ENCODE measurements around the gene NKAIN2. TPM values are rescaled to one million over a fixed set of nuclear protein-coding genes. Genes with fewer than 3 reads are reported as not detected.

Gene NKAIN2
- total RNA-seq, 1 experiment from 2014 or later, result 2.5 TPM

DNA sequence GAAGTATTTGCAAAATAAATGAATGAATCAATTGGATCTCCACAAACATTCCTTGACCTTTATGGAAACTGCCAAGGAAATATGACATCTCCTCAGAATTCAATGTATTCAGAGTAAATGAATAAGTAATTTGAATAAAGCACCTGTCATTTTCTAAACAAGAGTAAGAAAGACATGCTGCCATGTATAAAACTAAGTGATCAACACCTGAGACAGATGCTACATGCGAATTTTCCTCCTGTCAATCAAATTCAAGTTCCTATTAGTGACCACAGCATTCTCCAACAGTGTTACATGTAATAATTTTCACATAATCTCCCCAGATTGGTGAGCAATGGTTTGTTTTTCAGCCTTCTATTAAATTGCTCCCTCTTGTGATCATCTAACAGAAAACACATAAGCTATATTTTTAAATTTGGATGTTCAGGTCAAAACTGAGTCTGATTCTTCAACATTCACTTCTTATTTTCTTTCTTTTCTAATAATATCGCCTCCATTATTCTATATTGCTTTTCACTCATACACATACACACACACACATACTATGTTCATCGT is 995.4 kb downstream of the NKAIN2 start:
- in situ Hi-C loops (cut with HindIII; ENCODE audit: low pct_unique_long_range_greater_than_20kb, low sequenced_read_pairs), result no loop called here
- peak; percentile 4 for DNase-seq (ENCODE audit: low read depth)

DNA sequence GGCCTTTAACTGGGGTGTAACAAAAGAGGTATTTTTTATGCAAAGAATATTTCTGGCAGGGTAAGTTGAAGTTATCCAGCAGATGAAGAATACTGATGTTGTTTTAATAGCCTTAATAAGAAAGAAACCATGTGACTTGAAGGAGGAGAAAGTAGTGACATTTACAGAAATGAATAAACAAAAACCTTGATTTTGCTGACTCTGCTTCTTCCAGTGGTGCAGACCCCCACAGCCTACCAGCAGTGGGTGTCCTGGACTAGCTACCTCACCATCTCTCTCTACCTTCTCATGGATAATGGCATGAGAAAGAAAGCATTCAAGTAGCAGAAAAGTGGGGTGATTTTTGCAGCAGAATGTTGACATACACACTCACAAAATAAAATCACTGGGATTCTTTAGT is 996.0 kb downstream of the NKAIN2 start:
- in situ Hi-C loops (cut with HindIII; ENCODE audit: low pct_unique_long_range_greater_than_20kb, low sequenced_read_pairs), result no loop called here
- DNase-seq (ENCODE audit: low read depth), result no peak

DNA sequence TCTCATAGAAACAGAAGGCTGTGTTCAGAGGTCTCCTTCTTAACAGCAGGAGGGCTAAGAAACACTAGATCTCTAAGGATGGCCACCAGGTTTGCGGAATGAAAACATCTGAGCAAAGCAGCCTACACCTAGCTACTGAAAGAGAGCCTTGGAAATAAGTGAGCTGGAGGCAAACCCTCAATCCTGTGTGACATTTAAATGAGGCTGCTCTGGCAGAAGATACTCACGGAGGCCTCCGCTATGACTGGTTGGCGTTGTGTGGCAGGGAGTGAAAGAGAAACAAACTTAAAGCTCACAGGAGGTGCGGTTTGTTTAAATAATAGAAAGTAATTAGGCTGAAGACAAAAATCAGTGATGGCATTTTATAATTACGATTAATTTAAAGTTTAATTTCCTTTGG is 996.6 kb downstream of the NKAIN2 start:
- in situ Hi-C loops (cut with HindIII; ENCODE audit: low pct_unique_long_range_greater_than_20kb, low sequenced_read_pairs), result no loop called here
- no peak for DNase-seq (ENCODE audit: low read depth)

DNA sequence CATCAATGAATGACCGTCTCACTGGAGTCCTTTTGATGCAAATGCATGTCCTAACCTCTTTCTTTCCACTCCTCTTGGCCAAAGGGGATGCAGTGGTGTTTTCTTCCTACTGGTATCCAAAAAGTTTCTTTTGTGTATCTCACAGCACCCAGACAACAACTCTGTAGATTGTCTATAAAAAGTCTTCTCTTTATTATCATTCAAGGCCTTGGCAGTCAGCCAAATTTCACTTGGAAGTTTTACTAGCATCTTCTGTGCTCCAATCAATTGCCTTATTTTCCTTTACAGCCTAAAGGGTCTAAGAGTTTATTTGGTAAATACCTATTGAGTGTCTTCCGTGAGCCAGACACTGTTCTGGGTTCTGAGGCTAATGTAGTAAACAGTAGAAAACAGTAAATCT is 1008.4 kb downstream of the NKAIN2 start:
- DNase-seq (ENCODE audit: low read depth), result no peak
- in situ Hi-C loops (cut with HindIII; ENCODE audit: low pct_unique_long_range_greater_than_20kb, low sequenced_read_pairs), result no loop called here

DNA sequence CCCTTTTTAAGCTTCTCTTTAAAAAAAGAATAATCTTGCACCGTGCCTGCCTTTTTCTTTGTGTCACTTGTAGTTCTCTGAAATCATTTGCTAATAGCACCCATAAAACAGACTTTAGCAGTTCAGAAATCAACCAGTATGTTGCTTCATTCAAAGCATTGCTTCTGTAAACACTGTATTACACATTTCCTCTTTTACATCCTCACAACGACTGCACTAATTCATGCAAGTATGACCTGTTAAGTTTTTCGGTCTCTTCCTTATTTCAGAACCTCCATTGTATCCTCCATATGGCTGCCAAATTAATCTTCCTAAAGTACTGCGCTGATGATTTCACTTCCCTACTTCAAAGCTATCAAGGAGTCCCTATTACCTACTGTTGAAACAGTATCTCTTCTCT is 1015.7 kb downstream of the NKAIN2 start:
- in situ Hi-C loops (cut with HindIII; ENCODE audit: low pct_unique_long_range_greater_than_20kb, low sequenced_read_pairs), result no loop called here
- no peak for DNase-seq (ENCODE audit: low read depth)

DNA sequence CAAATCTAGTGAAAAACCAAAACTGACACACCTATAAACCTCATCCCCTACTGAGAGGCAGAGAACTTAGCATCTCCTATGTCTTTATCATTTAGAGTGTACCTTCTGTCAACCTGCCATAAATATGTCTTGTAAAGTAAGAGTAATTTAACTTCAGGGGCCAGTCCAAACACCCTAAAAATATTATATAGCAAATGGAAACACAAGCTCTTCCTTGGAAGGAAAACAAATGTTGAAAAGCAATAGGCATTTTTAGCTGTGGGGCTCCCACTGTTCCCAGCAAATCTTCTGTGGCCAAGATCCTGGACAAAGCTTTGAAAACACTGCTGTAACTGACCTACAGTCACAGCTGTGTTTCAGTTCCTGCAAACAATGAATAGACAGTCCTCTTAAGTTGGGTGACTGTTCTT is 1018.5 kb downstream of the NKAIN2 start:
- DNase-seq (ENCODE audit: low read depth), result no peak
- in situ Hi-C loops (cut with HindIII; ENCODE audit: low pct_unique_long_range_greater_than_20kb, low sequenced_read_pairs), result no loop called here

DNA sequence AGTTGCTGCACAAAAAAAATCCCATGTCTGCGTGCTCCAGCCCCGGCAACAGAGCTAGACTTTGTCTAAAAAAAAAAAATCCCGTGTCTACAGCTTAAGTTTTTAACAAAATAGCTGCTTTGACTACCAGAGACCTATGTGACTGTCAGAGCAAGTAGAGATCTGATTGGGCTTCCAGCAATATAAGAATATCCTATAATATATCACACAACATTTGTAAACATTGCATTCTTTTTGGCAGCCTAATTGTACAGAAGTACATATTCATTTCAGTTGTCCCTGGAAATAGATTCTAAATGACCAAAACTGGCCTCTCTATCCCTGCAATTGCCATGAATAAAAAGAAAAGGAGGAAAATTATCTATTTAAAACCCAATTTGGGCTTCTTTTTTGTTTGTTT is 1019.1 kb downstream of the NKAIN2 start:
- DNase-seq (ENCODE audit: low read depth), result no peak
- in situ Hi-C loops (cut with HindIII; ENCODE audit: low pct_unique_long_range_greater_than_20kb, low sequenced_read_pairs), result no loop called here

DNA sequence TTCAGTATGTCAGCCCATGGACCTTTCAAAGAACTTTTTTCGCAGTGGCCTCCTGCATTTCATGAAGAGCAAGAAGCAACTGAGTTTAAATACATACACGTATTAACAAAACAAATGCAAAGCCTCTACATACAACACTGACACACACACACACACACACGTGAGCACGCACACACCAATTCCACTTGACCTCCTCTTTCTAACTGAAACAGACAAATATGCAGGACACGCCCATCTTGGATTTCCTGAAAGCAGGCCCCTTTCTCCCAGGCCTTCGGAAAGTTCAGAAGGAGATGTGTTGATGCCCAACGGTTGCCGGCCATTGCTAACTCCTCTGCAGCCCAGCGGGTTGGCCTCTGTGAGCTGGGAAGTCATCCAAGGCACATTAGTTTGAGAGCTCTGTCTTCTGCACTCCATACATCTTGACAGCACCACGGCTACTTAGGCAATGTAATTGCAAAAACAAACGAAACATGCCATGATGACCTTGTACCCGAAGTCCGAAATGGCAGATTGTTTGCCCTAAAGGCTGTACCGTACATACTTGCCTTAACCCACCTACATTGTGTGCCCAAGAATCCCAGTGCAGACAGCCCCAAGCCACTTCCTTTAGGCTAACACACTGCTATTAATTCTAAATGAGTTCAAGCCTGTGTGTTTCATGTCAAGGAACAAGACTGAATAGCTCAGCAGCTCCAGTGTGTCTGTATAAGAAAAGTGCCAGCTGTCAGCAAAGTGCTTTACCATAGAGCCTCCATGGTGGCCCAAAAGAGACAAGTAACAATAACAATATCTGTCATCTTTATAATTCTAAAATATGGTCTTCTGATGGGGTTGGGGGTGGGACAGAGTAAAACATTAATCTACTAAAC is 1019.8 kb downstream of the NKAIN2 start:
- no peak for DNase-seq (ENCODE audit: low read depth)
- in situ Hi-C loops (cut with HindIII; ENCODE audit: low pct_unique_long_range_greater_than_20kb, low sequenced_read_pairs), result no loop called here

DNA sequence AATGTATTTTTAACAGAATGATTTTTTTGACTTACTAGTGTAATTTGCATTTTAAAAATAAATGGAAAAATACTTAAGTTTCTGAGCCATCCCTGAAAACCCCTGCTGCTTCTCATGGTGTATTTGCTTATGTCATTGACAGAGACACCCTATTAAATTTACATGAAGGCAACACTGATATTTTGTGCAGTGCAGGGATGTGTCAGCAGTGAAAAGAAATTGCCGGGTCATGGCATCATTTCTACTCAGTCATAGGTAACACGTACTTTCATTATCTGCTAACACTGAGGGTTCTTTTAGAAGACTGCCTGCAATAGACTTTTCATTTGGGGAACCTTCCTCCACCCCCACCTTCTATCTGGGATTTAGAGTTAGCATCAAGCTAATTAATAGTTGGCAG is 1021.9 kb downstream of the NKAIN2 start:
- DNase-seq (ENCODE audit: low read depth), result no peak
- in situ Hi-C loops (cut with HindIII; ENCODE audit: low pct_unique_long_range_greater_than_20kb, low sequenced_read_pairs), result no loop called here

DNA sequence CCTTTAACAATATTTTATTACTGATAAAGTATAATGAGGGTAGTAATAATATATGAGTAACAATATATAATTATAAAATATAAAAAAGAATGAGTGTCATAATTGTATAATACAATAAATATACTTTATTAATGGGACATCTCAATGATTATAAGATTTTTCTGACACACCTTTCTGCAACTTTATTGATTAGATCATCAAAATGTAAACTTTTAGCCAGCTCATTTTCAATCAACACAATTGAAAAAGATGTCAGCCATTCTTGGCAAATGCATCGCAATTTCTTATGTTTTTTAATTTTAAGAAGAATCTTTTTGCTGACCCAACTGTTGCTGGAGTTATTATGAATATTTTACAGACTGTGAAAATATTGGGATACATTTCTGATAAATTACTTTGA is 1026.2 kb downstream of the NKAIN2 start:
- DNase-seq (ENCODE audit: low read depth), result no peak
- in situ Hi-C loops (cut with HindIII; ENCODE audit: low pct_unique_long_range_greater_than_20kb, low sequenced_read_pairs), result no loop called here

DNA sequence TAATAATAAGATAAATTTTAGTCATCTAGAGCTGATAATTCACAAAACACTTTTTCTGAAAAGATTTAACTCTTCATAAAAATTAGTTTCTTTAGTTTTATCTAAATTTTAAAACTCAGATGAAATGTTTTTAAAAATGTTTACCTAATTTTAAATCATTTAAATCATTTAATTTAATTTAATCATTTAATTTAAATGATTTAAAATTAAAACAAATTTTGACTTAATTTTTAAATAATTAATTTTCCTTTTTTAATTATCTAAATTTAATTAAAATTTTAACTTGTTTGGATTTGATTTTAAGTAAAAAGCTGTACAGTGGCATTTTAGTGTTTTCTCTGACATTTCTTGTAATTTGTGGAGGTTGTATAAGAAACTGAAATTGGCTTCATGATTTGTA is 1026.8 kb downstream of the NKAIN2 start:
- no peak for DNase-seq (ENCODE audit: low read depth)
- in situ Hi-C loops (cut with HindIII; ENCODE audit: low pct_unique_long_range_greater_than_20kb, low sequenced_read_pairs), result no loop called here

DNA sequence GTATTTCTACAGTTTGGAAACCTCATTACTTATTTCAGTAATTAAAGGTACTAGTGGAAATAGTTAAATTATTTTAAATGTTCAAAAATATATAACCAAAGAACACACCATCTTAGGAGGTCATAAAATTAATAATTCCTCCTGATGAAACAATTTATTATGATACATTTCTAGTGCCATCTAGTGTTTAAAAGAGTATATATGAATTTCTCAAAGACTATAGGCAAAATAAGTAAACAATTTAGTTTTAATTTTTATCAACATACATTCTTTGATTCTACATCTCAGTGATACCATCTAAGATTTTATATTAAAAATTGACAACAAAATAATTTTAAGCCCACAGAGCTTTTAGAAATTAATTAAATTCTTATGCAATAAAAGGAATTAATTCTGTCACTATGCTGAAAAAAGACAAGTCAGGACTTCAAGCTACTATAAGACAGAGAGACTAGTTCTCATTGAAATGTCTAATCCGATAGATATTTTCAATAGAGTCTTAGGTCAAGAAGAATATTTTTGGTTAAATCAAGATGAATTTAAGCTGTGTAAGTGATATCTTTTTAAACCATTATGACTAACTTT is 1050.8 kb downstream of the NKAIN2 start:
- in situ Hi-C loops (cut with HindIII; ENCODE audit: low pct_unique_long_range_greater_than_20kb, low sequenced_read_pairs), result no loop called here
- DNase-seq (ENCODE audit: low read depth), result no peak

DNA sequence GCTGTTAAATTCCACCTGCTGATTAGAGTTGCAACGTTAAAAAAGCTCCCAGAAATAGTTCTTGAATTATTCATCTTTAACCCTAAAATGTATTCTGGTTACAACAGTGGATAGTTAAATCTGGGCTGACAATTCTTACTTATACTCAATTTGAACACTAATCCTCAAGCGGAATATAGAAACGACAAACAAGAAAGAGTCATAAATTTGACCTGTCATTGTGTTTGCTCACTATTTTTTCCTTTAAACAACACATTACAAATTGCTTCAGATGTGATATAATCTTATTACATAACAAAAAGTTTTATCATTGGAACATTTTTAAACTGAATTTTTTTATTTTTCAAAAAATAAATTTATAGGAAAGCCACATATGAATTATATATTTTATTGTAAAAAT is 1054.1 kb downstream of the NKAIN2 start:
- in situ Hi-C loops (cut with HindIII; ENCODE audit: low pct_unique_long_range_greater_than_20kb, low sequenced_read_pairs), result no loop called here
- no peak for DNase-seq (ENCODE audit: low read depth)

DNA sequence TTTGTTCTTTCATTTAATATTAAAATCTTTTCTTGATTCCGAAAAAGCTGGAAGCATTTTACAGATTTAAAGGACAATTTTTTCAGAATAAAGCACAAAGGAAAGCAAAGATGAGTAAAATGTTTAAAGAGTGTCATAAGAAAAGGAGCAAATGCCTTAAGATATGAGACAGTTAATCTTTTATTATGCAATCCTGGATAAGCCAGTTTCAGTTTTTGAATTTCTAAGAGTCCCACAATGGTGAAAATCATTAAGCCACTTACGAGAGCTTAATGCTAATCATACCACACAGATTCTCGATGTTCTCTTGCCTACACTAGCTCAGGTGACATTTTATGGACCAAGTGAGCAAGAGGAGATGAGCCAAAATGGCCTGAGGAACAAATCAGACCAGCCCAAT is 1054.9 kb downstream of the NKAIN2 start:
- in situ Hi-C loops (cut with HindIII; ENCODE audit: low pct_unique_long_range_greater_than_20kb, low sequenced_read_pairs), result no loop called here
- DNase-seq (ENCODE audit: low read depth), result no peak

DNA sequence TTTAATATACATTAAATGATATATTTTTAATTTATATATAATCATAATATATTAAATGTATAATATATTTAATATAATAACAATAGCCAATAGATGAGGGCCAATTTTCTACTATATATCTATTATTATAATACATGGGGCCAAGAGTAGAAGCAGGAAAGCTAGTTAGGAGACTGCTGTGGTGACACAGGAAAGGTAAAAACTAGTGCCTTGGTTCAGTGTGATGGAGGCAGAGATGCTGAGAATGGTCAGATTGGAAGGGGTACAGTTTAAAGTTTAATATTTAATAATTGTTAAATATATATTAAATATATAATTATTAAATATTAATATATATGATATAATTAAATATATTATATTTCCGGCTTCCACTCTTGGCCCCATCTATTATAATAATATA is 1055.7 kb downstream of the NKAIN2 start:
- no peak for DNase-seq (ENCODE audit: low read depth)
- in situ Hi-C loops (cut with HindIII; ENCODE audit: low pct_unique_long_range_greater_than_20kb, low sequenced_read_pairs), result no loop called here

DNA sequence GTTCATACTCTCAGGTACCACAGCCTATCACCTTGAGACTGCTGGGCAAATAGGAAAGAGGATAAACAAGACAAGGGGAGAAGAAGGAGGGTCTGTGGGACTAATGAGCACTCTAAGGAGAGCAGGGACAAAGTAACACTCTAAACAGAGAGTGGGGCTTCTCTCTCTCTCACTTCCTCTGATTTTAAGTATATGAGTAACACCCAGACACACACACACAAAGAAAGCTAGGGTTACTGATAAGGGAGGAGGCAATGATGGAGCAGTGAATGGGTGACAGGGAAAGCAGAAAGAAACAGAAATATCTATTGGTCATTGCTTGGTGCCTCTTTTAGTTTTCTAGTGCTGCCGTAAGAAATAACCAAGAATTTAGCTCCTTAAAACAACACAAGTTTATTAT is 1062.4 kb downstream of the NKAIN2 start:
- DNase-seq (ENCODE audit: low read depth), result no peak
- in situ Hi-C loops (cut with HindIII; ENCODE audit: low pct_unique_long_range_greater_than_20kb, low sequenced_read_pairs), result no loop called here

DNA sequence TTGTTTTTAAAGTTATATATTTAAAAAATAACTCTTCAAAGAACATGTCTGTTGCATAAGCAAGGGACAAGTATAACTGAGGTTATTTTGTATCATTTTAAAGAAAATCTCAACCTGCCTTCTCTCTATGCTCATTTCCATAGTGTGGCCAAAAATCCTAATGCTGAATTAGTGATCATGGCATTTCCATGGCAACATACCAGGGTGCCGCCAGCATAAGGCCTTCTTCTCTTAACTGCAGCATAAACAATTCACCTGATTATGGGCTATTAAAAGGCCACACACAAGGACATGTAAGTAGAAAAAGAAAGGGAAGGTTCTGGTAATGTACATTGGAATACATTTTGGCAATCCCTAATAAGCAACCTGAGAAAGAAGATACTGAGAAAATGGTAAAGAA is 1063.5 kb downstream of the NKAIN2 start:
- in situ Hi-C loops (cut with HindIII; ENCODE audit: low pct_unique_long_range_greater_than_20kb, low sequenced_read_pairs), result no loop called here
- DNase-seq (ENCODE audit: low read depth), result no peak

DNA sequence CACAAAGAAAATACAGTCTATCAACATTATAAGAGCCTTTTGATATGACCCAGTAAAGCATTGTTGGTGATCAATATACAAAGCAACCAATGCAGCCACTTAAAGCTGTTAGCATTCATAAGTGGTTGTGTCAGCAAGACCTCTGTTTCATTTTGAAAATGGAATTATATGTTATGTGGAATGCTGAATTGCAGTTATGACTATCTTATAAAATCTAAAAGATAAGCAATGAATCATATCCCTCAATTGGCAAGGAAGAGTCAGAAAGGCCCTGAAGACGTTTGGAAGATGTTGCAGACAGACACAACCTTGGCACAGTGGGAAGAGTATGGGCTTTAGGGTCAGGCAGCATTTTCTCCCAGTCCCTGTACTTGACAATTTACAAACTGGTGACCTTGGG is 1064.8 kb downstream of the NKAIN2 start:
- no peak for DNase-seq (ENCODE audit: low read depth)
- in situ Hi-C loops (cut with HindIII; ENCODE audit: low pct_unique_long_range_greater_than_20kb, low sequenced_read_pairs), result no loop called here

DNA sequence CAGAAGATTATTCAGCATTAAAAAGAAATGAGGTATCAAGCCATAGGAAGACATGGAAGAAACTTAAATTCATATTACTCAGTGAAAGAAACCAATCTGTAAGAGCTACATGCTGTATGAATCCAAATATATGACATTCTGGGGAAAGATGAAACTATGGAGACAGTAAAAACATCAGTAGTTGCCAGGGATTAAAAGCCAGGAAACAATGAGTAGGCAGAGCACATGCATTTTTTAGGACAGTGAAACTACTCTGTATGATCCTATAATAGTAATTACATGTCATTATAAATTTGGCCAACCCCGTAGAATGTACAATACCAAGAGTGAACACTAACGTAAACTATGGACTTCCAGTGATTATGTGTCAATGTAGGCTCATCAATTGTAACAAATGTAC is 1065.8 kb downstream of the NKAIN2 start:
- no peak for DNase-seq (ENCODE audit: low read depth)
- in situ Hi-C loops (cut with HindIII; ENCODE audit: low pct_unique_long_range_greater_than_20kb, low sequenced_read_pairs), result no loop called here
